NCI-H460 (cell line): ENCODE measurements around the gene HSF4. TPM values are rescaled to one million over a fixed set of nuclear protein-coding genes. Genes with fewer than 3 reads are reported as not detected.
A peak's percentile ranks its signal among the peaks of the same experiment; 100 is the strongest.

Source experiments
- DNase-seq: peaks from one replicate; pipeline ENCODE4 v3.0.0-alpha.2; 2016; ENCODE audit warnings: low read depth; ENCODE audit errors: extremely low read depth
- total RNA-seq: library from RNA; depleted of rRNA; stranded (reverse); fragments of >200 nt; shearing (Covaris generic); gene quantifications from 2 replicates; pipeline ENCODE4 v1.2.3, GENCODE V29; 2014

Gene HSF4
- total RNA-seq, 1 experiment from 2014 or later = 58.0 TPM

DNA sequence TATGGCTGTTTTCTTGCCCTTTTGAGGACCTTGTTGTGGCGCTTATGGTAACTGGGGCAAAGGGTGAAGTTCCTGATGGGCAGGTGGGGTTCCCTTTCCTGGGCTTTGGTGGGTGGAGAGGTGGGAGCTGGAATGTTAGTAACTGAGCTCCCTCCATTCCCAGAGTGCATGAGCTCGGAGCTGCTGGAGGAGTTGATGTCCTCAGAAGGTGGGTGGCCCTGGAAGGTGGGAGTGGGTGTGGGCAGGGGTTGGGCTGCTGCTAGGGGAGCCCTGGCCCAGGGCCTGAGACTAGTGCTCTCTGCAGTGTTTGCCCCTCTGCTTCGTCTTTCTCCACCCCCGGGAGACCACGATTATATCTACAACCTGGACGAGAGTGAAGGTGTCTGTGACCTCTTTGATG lies 33.2 kb downstream of the HSF4 start:
- no peak for DNase-seq

DNA sequence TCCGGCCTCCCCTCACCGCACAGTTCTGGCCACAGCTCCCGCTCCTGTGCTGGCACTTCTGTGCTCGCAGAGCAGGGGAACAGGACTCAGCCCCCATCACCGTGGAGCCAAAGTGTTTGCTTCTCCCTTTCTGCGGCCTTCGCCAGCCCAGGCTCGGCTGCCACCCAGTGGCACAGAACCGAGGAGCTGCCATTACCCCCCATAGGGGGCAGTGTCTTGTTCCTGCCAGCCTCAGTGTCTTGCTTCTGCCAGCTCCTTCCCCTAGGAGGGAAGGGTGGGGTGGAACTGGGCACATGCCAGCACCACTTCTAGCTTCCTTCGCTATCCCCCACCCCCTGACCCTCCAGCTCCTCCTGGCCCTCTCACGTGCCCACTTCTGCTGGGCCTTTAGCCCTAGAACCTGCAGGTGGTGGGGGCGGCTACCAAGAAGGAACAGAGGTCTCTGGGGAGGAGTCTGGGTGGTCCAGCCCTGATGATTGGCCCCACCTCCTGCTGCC lies 33.7 kb downstream of the HSF4 start:
- peak; percentile 64 for DNase-seq

DNA sequence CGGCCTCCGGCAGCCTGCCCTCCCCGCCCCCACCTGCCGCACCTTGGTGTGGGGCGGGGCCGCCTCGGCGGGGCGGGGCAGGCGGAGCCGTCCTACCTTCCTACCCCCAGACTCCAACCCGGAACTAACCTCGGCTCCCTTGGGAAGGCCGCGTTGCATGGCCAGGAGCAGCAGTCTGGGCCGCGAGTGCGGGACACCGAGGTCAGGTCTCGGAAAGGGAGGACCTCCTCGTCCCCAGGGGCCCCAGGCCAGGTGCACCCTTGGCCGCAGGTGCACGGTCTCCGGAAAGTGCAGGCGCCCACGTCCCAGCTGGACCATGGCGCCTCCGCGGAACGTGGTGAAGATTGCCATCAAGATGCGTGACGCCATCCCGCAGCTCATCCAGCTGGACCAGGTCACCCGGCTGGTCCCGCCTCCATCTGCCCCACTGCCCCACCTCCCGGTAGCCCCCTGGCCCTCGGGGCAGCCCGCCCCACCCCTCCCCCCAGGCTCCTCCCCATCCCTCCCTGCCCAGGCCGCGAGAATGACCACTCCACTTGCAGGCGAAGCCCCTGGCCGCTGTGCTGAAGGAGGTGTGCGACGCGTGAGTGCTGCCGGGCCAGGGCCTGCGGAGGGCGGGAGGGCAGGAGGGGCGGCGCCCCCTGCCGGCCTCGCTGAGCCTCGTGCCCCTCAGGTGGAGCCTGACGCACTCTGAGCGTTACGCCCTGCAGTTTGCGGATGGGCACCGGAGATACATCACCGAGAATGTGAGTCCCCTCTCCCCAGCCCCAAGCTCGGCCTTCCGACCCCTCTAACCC lies 34.7 kb downstream of the HSF4 start, which contains the start of gene ELMO3:
Gene ELMO3, plus strand, starts transcription at position 121 of the 797 bp plus-strand sequence. Its CDS starts 196 bp downstream, at position 317.
- DNase-seq = no peak

DNA sequence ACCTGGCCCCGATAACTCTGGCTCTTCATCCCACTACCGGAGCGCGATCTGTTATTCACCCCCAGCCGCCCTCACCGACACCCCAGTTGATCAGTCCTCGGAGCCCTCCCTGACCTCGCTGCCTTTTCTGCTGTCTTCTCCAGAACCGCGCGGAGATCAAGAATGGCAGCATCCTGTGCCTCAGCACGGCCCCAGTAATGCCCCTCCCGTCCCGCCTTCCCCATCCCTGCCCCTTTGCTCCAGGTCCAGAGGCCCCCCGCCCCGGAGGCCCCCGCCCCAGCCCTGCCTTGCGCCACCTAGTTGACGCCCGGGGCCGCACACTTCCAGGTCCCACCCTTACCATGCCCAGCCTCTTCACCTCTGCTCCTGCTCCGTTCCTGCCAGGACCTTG lies 35.3 kb downstream of the HSF4 start:
- DNase-seq = no peak

DNA sequence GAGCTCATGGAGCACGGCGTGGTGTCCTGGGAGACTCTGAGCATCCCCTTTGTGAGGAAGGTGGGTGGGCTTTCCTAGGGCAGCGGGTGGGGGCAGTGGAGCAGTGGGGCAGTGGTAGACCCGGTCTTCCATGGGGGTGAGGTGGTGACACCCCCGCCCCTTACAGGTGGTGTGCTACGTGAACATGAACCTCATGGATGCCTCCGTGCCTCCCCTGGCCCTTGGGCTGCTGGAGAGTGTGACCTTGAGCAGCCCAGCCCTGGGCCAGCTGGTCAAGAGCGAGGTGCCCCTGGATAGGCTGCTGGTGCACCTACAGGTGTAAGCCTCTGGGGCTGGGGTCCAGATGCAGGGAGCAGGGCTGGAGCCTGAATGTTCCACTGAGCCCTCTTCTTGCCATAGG lies 35.9 kb downstream of the HSF4 start:
- DNase-seq = no peak

DNA sequence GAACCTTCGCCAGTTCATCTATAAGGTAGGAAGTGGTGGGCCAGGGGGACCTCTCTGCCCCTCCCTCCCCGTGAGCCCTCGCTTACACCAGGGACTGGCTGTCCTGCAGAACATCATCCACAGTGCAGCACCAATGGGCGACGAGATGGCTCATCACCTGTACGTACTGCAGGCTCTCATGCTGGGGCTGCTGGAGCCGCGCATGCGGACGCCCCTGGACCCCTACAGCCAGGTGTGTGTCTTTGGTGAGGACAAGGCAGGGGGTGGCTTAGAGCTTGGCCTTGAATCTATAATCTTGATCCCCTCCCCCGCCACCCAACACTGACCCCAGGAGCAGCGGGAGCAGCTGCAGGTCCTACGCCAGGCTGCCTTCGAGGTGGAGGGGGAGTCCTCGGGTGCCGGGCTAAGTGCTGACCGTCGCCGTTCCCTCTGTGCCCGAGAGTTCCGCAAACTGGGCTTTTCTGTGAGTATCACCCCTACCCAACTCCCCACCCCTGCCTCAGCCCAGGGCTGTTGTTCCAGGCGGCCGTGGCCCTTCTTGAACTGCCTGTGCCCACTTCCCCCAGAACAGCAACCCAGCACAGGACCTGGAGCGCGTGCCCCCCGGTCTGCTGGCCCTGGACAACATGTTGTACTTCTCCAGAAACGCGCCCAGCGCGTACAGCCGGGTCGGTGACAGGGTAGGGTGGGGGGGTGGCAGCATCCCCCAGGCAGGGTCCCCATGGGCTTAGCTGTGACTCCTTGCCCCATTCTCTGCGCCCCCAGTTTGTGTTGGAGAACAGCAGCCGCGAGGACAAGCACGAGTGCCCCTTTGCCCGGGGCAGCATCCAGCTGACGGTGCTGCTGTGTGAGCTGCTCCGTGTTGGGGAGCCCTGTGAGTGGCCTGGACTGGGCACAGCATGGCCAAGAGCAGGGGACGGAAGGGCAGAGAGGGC lies 37.1 kb downstream of the HSF4 start:
- no peak for DNase-seq

DNA sequence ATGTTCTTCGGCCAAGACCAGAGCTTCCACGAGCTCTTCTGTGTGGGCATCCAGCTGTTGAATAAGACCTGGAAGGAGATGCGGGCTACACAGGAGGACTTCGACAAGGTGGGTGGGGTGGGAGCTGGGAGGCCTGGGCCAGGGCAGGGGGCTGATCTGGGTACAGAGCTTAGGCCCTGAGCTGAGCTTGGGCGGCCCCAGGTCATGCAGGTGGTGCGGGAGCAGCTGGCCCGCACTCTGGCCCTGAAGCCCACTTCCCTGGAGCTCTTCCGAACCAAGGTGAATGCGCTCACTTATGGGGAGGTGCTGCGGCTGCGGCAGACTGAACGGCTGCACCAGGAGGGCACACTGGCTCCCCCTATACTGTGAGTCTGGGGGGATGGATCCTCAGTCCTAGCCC lies 37.9 kb downstream of the HSF4 start:
- DNase-seq = no peak

DNA sequence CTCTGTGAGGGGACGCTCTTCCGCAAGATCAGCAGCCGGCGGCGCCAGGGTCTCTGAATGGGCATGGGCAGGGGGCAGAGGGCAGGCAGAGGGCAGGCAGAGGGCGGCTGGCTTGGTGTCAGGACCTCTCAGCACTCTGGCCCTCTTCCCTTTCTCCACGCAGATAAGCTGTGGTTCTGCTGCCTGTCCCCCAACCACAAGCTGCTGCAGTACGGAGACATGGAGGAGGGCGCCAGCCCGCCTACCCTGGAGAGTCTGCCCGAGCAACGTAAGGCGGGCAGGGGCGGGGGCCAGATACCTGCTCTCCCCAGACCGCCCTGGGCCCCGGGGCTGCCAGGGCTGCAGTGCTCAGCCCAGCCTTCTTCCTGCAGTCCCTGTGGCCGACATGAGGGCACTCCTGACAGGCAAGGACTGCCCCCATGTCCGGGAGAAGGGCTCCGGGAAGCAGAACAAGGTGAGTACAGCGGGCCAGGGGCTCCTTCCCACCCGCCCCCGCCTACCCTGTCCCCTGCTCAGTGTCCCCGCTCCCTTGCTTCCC lies 38.5 kb downstream of the HSF4 start:
- no peak for DNase-seq

DNA sequence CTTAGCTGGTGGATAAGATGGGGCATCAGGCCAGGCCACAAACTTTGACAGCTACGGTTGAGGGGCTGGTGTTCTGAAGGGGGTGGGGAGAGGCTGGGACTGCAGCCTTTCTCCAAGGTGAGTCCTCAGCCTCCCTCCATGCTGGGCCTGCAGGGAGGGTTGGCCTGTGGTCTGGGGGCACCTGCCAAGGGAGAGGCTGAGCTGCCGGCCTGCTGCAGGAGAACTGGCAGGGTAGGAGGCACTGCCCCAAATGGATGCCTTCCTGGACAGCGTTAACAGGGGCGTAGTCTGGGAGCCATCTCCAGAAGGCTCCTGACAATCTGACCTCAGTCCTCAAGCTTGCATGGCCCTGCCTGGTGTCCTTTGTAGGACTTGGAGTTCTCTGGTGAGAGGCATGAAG lies 39.5 kb downstream of the HSF4 start:
- DNase-seq = no peak

DNA sequence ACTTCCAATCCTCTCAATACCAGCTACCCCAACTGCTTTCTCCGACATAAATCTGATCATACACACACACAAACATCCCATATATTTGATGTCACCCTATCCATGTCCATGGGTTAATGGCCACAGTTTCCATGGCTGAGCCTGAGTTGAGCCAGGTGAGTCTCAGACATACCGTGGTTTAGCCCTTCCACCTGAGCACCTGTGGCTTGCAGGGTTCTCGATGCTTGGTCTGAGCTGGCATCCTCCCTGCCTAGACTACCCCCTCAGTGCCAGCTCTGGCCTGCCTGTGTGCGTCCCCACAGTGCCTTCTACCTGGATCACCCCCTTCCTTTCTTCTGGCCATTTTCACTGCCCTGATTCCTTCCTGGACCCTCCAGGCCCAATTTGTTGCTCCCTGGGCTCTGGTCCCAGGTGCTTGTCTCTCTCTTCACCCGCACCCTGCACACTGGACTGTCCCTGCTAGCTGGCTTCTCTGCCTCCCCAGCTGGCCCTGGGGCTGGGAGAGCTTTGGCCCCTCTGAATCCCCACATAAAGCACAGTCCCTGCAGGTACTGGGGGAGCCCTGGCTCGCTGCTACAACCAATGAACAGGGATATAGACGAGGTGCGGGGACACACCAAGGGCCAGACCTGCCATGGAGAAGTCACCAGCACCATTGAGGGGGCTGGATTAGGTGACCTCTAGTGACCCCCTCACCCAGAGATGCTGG lies 41.7 kb downstream of the HSF4 start:
- DNase-seq = no peak

DNA sequence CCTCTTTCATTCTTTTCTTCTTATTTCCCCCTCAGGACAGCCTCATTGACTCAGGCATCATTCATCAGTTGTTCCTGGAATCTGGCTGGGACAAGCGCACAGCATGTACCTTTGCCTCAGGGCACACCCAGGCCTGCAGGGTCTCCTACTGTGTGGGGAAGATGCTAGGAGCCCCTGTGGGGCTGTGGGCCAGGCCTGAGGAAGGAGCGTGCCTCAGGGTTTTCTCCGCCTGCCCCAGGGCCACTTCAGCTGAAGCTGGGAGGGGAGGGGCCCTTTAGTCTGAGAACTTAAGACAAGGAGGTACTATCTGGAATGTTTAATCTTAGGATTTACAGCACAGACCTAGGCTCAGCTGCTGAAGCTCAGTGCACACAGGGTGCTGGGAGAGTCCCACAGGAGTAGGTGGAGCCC lies 42.3 kb downstream of the HSF4 start:
- DNase-seq = no peak

DNA sequence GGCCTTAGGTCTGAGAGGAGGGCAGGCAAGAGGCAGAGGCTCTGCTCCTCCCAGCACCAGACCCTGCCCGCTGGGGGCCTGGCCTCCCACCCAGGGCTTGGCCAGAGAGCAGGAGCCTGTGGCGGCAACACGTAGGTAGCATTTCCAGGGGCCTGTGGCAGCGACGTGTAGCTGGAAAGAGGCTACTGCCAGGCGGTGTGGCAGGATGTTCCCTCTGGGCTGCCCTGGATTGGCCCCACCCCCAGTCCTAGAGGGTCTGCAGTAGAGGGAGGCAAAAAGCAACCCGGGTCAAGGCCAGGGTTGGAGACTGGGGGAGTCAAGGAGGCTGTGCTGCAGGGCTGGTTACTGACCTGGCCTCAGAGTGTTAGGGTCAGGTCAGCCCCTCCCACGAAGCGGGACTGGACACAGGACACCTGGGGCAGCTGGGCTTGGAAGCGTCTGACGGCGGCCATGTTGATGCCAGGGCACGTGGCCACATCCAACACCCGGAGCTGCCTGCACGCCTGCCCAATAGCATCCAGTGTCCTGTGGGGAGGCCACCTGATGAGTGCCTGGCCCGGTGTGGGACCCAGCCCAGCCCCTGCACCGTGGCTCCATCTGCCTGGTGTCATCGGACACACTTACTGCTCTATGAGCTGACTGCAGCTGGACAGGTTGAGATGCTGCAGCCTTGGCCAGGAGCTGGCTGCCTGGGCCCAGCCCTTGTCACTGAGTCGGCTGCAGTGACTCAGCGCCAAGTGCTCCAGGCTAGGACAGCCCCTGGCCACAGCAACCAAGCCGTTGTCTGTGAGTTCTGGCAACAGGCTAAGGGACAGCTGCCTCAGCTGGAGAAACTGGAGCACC lies 42.9 kb downstream of the HSF4 start:
- peak; percentile 47 for DNase-seq

DNA sequence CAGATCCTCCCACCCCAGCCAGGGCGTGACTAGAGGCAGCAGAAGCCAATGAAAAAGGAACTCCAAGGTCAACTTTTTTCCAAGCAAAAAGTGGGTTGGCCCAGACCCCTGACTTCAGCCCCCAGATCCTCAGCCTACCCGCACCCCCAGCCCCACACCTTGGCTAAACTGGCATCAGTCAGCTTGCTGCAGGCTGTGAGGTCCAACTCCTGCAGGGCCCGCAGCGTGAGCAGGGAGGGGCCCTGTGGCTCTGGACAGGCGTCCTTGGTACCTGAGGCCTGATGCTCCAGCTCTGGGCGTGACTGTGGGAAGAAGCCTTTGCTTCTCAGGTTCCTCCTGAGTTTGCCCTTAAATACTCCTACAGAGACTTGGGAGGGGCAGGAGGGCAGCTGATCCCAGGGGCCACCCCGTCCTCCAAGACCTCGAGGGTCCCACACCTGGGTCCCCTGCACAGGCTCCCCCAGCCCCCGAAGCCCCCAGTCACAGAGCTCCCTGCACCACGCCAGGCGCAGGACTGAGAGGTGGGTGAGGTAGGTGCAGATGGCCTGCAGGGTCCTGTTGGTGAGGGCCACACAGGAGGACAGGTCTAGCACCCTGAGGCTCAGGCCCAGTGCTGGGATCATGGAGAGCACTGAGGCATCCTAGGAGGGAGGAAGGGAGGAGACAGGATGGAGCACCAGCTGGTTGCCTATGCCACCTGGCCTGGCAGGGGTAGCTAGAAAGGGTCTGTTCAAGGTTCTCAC lies 43.8 kb downstream of the HSF4 start:
- no peak for DNase-seq

DNA sequence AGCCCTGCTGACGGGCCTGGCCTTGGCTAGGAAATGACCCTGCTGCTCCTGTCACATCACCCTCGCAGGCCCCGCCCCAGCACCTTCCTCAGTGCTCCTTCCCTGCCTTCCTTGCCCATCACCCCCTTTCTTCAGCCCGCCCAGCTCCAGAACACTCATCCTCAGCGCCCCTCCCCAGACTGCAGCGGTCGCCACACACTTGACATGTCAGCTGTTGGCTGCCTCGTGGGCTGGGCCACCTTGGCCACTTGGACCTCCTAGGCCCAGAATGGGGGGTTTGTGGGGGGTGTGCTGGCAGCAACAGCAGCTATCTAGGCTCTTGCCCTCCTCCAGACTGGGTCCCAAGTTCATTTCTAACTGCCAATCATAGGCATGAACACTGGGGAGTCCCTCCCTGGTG lies 45.0 kb downstream of the HSF4 start:
- no peak for DNase-seq

DNA sequence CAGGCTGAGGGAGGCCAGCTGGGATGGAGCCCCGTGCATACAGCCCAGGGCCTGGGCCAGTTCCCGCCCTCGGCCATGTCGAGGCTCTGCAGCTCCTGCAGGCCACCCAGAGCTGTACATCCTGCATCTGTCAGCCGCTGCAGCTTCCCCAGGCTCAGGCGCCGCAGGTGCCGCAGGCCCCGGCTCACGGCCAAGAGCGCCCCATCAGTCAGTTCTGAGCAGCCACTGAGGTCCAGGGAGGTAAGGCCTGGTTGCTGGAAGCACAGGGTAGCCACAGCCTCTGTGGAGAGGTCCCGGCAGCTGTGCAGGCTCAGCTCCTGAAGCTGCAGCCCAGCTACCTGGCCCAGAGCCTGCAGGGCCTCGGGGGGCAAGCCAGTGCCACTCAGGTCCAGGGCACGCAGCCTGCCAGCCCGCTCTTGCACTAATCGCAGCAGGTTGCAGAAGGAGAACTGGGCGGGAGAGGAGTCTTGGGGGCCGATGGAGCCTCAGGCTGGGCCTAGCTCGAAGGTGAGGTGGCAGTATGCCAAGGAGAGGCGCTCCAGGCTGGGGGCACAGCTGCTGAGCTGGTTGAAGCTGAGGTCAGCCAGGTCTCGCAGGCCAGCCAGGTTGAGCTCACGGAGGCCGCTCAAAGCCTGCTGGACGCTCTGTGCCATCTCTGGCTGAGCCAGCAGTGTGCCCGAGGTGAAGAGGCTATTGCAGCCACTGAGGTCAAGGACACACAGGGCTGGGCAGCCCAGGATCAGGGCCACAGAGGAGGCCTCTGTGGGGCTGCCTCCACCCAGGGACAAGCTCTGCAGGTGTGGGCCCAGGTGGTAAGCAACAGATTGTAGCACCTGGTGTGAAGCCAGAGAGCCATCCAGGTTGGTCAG lies 45.8 kb downstream of the HSF4 start:
- DNase-seq = no peak

DNA sequence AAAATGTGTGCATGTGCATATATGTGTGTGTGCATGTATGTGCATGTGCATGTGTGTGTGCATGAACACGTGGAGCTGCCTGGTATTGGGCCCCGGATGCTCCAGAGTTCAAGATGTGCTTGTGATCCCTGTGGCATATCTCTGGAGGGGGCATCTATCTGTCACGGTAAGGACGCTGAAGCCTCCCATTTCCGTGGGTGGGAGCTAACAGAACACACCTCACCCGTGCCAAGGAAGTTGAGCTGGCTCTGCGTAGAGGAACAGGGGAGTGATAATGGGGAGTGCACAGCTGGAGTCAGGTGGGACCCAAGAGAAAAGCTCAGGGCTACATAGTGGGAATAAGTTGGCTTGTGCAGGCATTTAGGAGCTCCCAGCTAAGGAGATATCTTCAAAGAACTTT lies 47.1 kb downstream of the HSF4 start:
- no peak for DNase-seq

DNA sequence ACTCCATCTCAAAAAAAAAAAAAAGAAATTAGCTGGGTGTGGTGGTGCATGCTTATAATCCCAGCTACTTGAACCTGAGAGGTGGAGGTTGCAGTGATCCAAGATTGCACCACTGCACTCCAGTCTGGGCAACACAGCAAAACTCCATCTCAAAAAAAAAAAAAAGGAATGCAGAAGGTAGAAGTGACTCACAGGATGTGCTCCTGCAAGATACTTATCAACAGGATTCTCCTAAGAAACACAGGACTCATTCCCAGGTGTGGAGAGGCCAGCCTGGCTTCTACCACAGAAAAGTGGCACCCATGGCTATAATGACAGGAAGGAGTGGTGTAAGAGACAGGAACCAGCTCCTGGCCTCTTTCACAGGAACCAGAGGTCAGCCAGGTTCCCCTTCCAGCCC lies 48.2 kb downstream of the HSF4 start:
- DNase-seq = no peak
